HG02623 (cell line): Measurements from ENCODE around the gene NDUFAF7.
"Not testable (repeated sequence)": the region's sequence is repeated elsewhere in the genome, so short reads cannot be mapped to it uniquely, and the experiment has no call there.

Experiments
- ATAC-seq: cut with Tn5 transposase; IDR thresholded peaks from one replicate; pipeline ENCODE4 v1.9.1; 2021; ENCODE audit warnings: moderate library complexity; ENCODE audit not compliant: unreplicated experiment

The NDUFAF7 gene

DNA sequence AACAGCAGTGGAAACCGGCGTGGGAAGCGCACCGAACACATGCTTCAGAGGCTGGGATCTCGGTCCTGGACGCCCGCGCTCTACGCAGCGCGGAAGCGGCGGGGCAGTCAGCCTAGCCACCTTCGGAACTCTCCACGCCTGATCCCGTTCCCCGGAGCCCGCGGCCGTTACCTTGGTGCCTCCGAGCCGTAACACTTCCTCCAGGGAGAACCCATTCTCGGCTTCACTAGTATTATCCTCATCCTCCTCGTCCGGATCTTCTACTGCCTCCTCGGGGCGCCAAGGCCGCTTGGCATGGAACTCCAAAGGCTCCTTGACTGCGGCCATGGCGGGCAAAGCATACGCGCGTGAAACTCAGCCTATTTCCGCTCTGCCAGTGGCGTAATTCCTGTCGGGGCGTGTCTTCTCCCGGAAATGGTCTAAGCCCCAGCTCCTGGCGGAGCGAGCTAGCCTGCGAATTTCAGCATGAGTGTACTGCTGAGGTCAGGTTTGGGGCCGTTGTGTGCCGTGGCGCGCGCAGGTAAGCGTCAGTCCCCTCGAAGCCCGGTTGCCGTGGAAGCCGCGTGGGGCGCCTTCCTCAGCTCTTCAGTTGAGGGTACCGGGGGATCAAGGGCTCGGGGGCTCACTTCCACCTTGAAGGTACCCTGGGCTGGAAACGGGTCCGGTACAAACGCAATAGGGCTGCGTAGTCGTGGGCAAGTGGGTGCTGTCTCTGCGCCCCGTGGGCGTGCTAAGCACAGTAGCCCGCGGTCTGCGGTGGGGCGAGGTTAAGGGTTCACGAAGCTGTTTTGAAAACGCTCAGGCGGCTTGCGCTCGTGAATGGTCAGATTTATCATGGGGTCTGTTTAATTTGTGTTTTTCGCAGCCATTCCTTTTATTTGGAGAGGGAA, at the start of gene NDUFAF7, which contains the start of gene CEBPZ:
NDUFAF7 (plus strand) TSS at position 418 of the 890 bp plus-strand sequence; CDS start at position 466, 48 bp downstream.
CEBPZ (minus strand) TSS at position 356 of the 890 bp plus-strand sequence; CDS start at position 327, 29 bp downstream.
- ATAC-seq: peak; percentile 95

- ATAC-seq: no peak
Measured at GRCh38 chr2:37181726-37182684, 49.5 kb upstream of the NDUFAF7 start.

DNA sequence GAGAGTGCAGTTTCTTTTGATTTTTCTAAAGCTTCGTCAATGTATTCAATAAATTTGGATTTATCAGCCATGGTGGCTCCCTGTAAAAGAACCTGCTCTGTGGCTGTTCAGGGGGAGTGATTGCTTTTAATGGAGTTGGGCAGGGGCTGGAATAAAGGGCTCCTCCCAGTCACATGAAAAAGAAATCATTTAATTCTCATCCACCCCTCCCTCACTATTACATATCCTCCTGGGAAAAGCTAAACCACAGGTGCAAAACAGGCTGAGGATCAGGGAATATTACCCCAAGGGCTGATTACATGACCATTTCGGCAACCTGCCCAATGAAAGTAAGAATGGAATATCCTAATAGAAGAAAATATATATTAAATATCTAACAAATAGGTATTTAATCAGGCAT, 42.9 kb upstream of the NDUFAF7 start, which contains the start of gene SULT6B1:
SULT6B1 (minus strand) TSS at position 101 of the 400 bp plus-strand sequence; CDS start at position 71, 30 bp downstream.
- ATAC-seq: no peak

DNA sequence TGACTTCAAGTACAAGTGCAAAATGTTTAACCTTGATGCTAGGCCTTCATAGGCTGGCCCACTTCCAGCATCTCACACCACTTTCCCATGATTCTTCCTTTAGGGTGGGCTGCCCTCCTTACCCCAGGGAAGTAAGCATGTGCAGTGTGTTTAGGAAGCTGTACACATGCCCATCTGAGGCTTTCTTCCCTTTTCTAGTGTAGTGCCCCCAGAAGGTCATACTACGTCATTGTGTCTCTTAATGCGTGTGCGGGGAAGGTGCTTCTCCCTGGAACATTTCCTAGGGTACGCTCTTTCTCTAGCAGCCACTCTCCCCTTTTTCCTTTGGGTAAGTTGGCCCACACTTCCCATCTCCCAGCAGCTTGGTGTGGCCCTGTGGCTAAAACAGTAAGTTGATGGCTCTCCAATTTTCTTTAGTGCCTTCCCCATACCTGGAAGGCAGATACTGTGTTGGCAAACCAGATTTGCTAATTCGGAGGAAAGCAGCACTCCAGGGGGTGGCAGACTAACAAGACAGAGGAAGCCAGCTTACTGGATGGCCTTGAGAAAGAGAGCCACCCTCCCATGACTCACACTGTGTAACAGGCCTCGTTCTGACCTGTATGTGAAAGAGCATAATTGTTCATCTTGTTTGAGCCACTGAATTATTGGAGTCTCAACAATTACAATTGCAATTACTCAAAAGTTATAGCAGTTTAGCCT, 41.9 kb upstream of the NDUFAF7 start:
- no peak for ATAC-seq

GRCh38 chr2:37190290-37190689, 41.2 kb upstream of the NDUFAF7 start:
- ATAC-seq: no peak

DNA sequence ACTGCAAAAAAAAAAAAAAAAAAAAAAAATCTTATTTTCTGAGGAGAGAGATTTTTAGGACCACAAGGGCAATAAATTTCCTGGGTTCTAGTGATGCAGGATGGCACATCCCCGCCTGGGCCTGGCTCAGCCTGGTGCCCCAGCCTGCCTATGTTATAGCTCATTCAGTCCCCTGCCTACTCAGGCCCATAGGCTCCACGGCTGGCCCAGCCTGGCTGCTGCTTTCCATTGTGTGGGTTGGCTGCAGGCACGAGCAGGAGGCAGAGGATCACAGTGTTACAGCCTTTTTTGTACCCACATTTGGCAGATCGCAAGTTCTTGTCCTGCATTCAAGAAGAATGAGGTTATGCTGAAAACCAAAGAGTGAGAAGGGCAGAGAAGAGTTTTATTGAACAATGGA, 40.2 kb upstream of the NDUFAF7 start:
- no peak for ATAC-seq

DNA sequence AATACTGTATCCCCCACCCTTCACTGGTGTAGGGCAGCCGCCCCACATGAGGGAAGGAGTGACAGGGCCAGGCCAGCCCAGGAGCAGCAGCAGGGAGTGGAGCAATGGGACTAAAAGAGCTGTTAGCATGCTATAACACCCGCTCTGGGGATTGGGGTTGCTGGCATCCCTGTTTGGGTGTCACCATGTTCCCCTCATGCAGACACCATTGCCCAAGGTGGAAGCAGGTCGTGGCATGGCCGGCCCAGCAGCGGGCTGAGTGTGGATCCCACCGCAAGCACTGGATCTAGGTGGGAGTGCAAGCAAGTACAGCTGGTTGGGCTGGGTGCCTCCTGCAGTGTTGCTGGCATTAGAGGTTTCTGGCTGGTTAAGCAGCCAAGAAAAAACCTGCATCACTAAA, 39.7 kb upstream of the NDUFAF7 start:
- ATAC-seq: no peak

DNA sequence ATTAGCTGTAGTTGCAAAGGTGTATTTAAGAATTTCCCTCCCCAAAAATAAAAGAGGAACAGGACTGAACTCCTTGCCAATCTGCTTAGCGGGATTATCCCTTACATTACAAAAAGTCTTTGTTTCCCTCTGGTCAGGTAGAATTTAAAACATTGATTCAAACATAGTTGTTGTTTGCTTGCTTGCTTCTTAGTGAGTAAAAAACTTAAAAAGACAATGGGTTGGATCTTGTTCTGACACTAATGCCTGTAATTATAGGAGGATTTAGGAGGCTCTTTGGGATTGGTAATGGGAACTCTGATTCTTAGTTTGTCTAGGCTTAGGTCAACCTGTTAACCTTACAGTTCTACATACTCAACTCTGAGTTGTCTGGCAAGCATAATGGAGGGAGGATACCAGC, 38.9 kb upstream of the NDUFAF7 start:
- ATAC-seq: no peak

DNA sequence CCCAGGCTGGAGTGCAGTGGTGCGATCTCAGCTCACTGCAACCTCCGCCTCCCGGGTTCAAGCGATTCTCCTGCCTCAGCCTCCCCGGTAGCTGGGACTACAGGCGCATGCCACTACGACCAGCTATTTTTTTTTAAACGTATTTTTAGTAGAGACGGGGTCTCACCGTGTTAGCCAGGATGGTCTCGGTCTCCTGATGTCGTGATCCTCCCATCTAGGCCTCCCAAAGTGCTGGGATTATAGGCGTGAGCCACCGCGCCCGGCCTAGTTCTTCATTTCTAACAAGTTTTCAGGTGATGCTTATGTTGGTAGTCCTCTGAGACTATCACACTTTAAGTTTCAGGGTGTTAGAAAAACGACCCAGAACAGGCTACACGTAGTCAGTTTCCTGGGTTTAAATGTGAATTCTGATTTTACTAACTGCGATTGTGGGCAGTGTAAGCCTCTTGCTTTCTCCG, 35.6 kb upstream of the NDUFAF7 start:
- ATAC-seq: not testable (repeated sequence)

GRCh38 chr2:37196320-37197195, 34.9 kb upstream of the NDUFAF7 start, which contains the start of gene CEBPZOS:
Gene CEBPZOS (plus strand): TSS chr2:37196496. CDS start chr2:37199705, 3,209 bp downstream.
- peak; percentile 64 for ATAC-seq

GRCh38 chr2:37198681-37199065, 32.8 kb upstream of the NDUFAF7 start:
- no peak for ATAC-seq

- ATAC-seq: no peak
Measured at GRCh38 chr2:37201208-37201607, 30.2 kb upstream of the NDUFAF7 start.

GRCh38 chr2:37201766-37202165, 29.7 kb upstream of the NDUFAF7 start:
- ATAC-seq: no peak

DNA sequence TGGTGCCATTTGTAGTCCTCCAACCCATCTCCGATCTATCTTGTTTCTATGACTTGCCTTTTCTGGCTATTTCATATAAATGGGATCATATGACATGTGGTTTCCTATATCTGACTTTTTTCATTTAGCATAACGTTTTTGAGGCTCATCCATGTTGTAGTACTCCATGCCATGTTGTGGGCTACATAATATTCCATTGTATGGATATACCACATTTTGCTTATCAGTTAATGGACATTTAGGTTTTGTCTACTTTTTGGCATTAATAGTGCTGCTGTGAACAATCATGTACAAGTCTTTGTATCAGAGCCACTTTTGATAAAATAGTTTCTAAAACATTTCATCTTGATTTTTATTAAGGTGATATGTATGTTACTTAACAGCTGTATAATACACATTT, 27.8 kb upstream of the NDUFAF7 start:
- no peak for ATAC-seq

DNA sequence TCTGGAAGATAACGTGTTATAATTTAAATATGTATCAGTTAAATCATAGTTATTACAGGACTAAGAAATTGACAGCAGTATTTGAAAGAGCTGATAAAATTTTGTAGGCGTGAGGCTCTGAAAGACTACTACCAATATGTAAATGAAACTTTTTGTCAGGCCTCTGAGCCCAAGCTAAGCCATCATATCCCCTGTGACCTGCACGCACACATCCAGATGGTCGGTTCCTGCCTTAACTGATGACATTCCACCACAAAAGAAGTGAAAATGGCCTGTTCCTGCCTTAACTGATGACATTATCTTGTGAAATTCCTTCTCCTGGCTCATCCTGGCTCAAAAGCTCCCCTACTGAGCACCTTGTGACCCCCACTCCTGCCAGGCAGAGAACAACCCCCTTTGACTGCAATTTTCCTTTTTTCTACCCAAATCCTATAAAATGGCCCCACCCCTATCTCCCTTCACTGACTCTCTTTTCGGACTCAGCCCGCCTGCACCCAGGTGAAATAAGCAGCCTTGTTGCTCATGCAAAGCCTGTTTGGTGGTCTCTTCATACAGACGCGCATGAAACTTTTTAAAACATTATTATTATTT, 26.3 kb upstream of the NDUFAF7 start:
- not testable (repeated sequence) for ATAC-seq

- no peak for ATAC-seq
Measured at GRCh38 chr2:37205689-37206341, 25.6 kb upstream of the NDUFAF7 start.

- ATAC-seq: not testable (repeated sequence)
Measured at GRCh38 chr2:37206760-37207159, 24.7 kb upstream of the NDUFAF7 start.

DNA sequence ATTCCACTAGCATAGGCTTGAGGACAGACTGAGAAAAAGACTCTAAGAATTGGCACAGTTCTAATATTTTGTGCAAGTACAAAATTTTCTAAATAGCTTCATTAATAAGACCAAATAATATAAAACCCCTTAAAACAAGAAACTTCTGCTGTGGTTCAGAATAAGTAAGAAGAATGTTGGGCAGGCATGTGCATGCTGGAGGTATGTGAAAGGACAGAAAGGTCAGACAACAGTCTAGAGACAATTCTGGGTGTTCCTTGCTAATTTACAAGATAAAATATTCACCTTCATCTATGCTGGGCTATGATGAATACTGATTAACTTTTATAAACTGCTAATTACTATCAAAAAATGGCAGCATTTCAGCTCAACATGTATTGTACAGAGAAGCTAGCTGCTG, 20.2 kb upstream of the NDUFAF7 start:
- ATAC-seq: no peak

GRCh38 chr2:37211939-37212338, 19.5 kb upstream of the NDUFAF7 start:
- no peak for ATAC-seq
